Measurements from ENCODE around the gene CACNA1C.

CACNA1C gene

GRCh38 chr12:2208837-2209635 is 156.2 kb downstream of the CACNA1C start:
- no peak for DNase-seq

GRCh38 chr12:2211119-2211518 is 158.3 kb downstream of the CACNA1C start:
- DNase-seq, result no peak

DNA sequence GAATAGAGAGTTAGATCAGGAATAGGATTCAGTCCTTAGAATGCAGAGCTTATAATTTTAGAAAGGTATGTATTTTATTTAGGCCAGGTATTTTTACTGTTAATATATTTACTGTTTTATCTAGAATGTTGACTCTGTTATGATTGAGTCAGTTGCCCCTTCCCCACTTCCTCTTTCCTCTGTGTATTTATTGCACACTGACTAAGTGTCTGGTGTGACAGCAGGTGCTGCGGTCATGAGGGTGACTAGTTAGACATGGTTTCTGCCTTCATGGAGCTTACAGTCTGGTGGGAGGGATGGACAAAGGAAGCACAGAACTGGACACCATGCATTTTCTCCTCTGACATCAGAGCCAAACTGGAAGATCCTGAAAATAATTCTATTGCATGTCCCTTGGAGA is 159.8 kb downstream of the CACNA1C start:
- DNase-seq, result no peak

DNA sequence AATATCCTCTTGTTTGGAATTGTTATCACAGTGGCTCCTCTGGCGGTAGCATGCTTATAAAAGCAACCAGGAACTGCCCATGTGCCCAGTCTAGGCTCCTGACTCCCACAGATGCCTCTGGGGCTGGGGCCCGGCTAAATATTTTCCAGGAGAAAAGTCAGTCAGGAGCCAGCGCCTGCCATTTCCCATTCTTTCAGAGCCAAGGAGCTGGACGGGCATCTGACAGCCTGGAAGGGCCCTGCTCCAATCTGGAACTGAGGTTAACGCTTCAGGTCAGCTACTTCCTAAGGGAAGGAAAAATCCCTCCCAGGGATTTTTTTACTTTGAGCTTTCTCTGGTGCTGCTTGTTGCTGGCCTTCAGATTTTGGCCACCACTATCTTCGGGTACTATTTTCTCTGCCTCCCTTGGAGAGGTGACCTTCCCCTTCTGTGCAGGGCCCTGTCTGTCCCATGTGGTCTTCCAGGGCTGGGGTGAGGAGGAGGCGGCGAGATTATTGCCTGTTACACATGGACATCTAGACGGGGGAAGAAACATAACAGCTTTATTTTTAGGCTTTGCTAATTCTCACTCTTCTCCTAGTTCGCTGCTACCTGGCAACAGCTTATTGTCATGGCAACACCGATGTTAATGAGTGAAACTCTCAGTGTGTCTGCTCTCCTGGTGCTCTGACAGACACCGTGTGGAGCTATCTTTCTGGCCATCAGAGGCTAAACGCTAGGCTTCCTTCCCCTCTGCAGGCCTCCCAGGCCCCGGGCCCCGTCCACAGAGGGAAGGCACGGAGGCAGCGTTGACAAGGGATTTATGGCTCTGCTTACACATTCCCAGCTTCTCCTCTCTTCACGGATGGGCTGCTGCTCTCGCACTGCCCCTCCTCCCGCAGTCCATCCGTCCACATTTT is 160.4 kb downstream of the CACNA1C start:
- DNase-seq, result no peak

GRCh38 chr12:2214411-2214810 is 161.6 kb downstream of the CACNA1C start:
- no peak for DNase-seq

- DNase-seq, result no peak
Measured at GRCh38 chr12:2215709-2216560, 163.1 kb downstream of the CACNA1C start.

DNA sequence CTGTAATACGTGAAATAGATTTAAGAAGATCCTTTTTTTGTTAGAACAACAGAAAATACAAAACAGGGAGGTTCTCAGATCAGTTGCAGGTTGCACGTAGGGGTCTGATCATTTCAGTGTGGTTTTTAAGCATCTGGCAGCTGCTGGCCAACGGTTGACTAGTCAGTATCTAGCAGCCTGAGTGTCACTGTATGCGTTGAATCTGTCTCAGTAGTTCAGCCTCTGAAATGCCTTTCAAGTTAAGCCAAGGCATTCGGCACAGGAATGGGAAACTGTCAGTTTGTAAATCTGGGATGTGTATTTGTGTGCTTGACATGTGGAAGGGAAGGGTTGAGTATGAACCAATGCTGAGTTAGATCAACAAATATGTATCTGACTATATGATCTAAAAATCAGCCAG is 165.9 kb downstream of the CACNA1C start:
- DNase-seq, result no peak

DNA sequence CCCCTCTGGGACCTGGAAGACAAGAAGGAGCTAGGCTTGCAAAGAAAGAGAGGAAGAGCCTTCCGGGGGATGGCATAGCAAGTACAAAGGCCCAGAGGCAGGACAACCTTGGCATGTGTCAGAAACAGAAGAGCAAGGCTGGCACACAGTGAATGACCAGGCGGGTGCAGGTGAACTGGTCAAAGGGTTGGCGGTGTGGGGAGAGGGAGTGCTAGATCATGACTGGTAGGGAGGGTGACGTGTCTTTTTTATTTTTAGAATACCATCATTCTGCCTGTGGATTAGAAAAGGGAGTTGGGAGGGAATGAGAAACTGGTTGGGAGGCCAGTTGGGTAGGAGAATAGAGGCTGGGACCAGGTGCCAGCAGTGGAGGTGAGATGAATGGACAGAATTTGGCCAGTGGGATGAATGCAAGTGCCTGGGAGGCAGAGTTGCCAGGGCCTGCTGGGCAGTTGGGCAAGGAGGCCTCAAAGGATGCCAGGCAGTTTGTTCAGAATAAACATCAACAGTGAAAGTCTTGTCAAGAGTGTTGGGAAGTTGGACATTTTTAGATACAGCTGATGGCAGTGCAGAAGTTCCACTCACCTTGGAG is 168.3 kb downstream of the CACNA1C start:
- DNase-seq, result no peak

GRCh38 chr12:2222691-2223090 is 169.9 kb downstream of the CACNA1C start:
- no peak for DNase-seq

DNA sequence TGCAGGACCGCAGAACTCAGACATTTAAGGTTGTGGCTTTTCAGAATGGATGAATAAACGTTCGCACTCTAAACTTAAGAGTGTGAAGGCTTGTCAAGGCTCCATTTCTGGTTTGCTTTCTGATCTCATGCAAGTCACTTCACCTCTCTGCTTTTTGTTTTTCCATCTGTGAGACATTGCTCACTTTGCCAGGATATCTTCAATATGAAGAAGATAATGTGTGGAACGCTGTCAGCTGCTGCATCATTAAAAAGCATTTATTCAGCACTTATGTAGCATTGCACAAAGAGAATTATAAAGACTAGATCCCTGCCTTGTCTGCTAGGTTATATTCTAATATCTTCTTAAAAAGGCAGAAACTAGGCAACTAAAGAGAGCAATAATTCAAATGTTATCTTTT is 172.2 kb downstream of the CACNA1C start:
- DNase-seq, result no peak

DNA sequence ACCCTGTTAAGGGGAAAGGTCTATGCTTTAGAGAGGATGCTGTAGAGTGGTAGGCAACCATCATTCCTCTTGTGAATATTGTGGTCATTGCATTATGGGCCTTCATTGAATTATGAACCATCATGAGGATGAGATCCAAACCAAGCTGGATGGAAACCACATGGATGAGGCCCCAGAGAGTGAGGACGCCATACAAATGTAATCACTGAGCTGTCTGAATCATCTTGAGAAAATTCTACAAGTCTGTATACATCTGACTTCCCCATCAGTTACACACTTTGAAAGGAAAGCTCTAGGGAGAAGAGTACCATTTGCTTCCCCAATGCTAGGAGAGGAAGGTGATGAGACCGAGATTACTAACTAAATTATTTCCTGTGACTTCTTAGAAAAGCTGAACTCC is 172.9 kb downstream of the CACNA1C start:
- no peak for DNase-seq

GRCh38 chr12:2226641-2227040 is 173.9 kb downstream of the CACNA1C start:
- no peak for DNase-seq

DNA sequence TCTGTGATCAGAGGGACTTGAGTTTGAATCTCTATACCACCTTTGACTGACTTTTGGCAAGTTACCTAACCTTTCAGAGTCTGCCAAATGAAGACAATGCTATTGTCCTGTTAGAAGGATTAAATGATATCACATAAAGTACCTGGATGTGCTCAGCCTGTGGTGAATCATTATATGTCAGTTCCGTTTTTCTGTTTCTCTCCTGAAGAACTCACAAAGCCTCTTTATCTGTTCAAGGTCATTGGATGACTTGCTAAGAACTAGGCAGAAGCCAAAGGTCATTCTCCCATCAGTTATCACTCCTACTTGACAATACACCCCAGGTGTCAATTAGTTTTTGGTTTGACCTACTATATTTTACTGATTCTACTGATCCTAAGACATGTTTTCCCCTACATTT is 174.6 kb downstream of the CACNA1C start:
- no peak for DNase-seq

GRCh38 chr12:2228535-2228934 is 175.7 kb downstream of the CACNA1C start:
- no peak for DNase-seq

DNA sequence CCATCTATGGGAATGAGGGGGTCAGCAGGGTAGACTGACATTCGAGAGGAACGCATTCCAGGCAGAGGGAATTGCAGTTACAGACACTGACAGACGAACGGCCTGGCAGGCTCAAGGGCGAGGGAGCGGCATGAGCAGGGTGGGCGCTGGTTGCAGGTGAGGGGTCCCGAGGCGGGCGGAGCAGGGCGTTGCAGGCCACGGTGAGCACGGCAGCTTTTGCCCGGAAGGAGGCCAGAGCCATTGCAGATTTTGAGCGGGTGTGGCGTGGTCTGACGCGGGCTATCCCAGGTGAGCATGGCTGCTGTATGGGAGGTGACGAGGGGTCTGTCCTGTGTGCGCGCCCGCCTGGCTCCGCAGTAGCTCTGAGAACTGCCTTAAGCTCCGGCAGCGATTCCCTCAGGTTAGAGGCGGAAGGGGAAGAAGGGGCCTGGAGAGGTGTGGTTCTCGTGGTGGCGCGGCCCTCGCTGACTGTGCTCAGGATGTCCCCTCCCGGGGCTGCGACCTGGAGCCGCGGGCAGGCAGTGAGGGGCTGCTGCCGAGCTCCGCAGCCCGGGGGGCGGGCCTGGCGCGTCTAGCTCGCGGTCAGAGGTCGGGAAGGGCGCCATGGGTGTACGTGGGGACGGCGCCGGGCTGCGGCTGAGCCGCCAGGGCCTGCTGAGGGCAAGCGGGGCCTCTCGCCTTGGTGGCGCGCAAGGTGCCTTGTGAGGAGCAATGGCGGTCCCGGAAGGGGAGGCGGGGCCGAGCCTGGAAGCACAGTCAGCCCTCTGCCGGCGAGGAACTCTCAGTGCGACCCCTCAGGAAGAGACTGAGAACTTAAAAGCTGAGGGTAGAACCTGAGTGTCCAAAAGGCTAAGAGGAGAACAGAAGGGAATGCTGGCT is 177.1 kb downstream of the CACNA1C start:
- no peak for DNase-seq

- no peak for DNase-seq
Measured at GRCh38 chr12:2231011-2231595, 178.3 kb downstream of the CACNA1C start.

DNA sequence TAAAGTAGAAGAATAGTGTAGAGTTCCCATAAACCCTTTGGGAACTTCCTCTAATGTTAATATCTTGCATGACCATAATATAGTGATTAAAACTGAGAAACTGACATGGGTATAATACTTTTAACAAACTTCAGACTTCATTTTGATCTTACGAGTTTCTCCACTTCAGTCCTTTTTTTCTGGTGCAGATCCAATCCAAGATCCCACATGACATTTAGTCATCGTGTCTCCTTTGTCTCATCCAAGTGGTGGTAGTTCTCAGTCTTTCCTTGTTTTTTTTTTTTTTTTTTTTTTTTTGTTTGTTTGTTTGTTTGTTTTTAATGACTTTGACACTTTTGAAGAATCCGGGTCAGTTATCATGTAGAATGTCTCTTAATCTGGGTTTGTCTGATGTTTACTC is 179.2 kb downstream of the CACNA1C start:
- DNase-seq, result no peak

GRCh38 chr12:2233034-2233433 is 180.2 kb downstream of the CACNA1C start:
- DNase-seq, result no peak

DNA sequence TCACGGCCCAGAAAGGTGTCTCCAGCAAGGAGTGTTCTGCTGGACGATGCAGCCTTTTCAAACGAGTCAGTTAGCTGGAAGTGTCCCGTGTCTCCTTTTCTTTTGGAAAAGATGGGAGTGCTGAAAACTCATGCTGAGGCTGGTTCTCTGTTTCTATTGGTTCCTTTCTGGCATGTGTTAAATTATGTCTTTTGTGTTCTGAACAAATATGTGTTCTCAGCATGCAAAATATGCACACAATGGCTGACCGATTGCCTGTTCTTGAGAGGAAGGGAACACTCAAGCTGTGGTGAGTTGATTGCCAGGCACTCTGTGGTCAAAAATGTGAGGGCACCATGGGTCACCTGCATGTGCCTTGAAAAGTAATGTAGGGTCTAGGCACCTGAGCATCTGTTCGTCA is 181.3 kb downstream of the CACNA1C start:
- no peak for DNase-seq

DNA sequence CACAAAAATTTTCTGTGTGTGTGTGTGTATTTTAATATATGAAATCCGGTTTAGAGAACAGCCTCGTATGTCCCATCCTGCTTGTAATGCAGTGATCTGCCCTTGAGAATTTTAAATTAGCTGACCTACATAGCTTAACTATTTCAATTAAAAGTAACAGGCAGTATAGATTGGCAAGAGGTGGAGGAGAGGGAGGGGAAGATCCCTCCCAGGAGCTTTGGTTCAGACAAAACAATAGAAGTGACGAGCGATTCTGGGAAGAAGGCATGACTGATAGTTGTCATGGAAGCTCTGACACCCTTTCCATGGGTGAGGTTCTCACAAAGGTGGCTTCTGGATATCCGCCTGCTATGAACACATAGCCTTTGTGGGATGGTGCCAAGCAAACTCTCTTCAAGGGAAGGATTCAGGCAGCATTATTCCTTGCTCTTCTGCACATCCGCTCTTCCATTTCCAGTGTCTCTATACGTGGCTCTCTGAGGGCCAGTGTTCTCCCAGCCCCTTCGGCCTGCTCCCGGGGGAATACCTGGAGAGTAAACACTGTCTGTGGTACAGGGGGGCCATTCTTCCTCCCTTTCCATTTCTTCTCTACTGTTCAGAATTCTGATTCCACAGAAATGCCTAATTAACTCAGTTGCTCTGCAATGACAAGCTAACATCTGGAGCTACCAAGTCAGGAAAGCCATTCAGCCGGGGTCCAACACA is 182.0 kb downstream of the CACNA1C start:
- DNase-seq, result no peak
